Measurements from ENCODE around the gene FBXL17. TPM values are rescaled to one million over a fixed set of nuclear protein-coding genes. Genes with fewer than 3 reads are reported as not detected.

Gene FBXL17
- total RNA-seq, 2 donors from 2014 or later = 14.1 to 22.8 TPM

GRCh38 chr5:107840161-107840560 is 541.7 kb downstream of the FBXL17 start:
- DNase-seq = no peak

GRCh38 chr5:107835096-107835495 is 546.8 kb downstream of the FBXL17 start:
- Histone ChIP-seq H3K9ac (ENCODE audit: low read depth in 2 of 2, low read length in 2 of 2) (no peak overlapping the region), H3K9me3 (no peaks in the 10 kb centered on the region), H3K27ac (no peak overlapping the region), H3K4me1 (no peaks in the 10 kb centered on the region), H3K27me3 (no peaks in the 10 kb centered on the region), H3K4me3 (no peak overlapping the region), H3K36me3 (no peaks in the 10 kb centered on the region)
- no peak for DNase-seq
- no peak for TF ChIP-seq CTCF (IDR thresholded peaks at IDR 0.05)
- intact Hi-C loops (cut with DNase I) = no loop called here

More at GRCh38 chr5:107840161-107840560, 541.7 kb downstream of the FBXL17 start:
- Histone ChIP-seq H3K9me3 (no peaks in the 10 kb centered on the region), H3K4me3 (no peak overlapping the region), H3K4me1 (no peaks in the 10 kb centered on the region), H3K9ac (ENCODE audit: low read depth in 2 of 2, low read length in 2 of 2) (no peak overlapping the region), H3K27me3 (no peaks in the 10 kb centered on the region), H3K36me3 (no peaks in the 10 kb centered on the region), H3K27ac (no peak overlapping the region)
- no peak for TF ChIP-seq CTCF (IDR thresholded peaks at IDR 0.05)
- intact Hi-C loops (cut with DNase I) = no loop called here

- Histone ChIP-seq H3K4me3 (no peak overlapping the region), H3K27ac (no peak overlapping the region), H3K9ac (ENCODE audit: low read depth in 2 of 2, low read length in 2 of 2) (no peak overlapping the region), H3K9me3 (no peaks in the 10 kb centered on the region), H3K27me3 (no peaks in the 10 kb centered on the region), H3K36me3 (no peaks in the 10 kb centered on the region), H3K4me1 (no peaks in the 10 kb centered on the region)
- no peak for TF ChIP-seq CTCF (IDR thresholded peaks at IDR 0.05)
- DNase-seq = no peak
- intact Hi-C loops (cut with DNase I) = no loop called here
Observed at GRCh38 chr5:107832746-107833145, 549.2 kb downstream of the FBXL17 start.

- intact Hi-C loops (cut with DNase I) = no loop called here
- DNase-seq = no peak
- no peak overlapping the region for H3K9ac ChIP-seq (ENCODE audit: low read depth in 2 of 2, low read length in 2 of 2)
- H3K27ac ChIP-seq = no peak overlapping the region
- no peak for TF ChIP-seq CTCF (IDR thresholded peaks at IDR 0.05)
- no peaks in the 10 kb centered on the region for H3K4me1 ChIP-seq
- H3K36me3 ChIP-seq = no peaks in the 10 kb centered on the region
- H3K4me3 ChIP-seq = no peak overlapping the region
- H3K9me3 ChIP-seq = no peaks in the 10 kb centered on the region
- H3K27me3 ChIP-seq = no peaks in the 10 kb centered on the region
Observed at GRCh38 chr5:107831612-107832395, 550.1 kb downstream of the FBXL17 start.

GRCh38 chr5:107830750-107831149 is 551.1 kb downstream of the FBXL17 start:
- H3K27ac ChIP-seq = no peak overlapping the region
- H3K4me3 ChIP-seq = no peak overlapping the region
- no peak overlapping the region for H3K9ac ChIP-seq (ENCODE audit: low read depth in 2 of 2, low read length in 2 of 2)
- DNase-seq = no peak
- no peaks in the 10 kb centered on the region for H3K4me1 ChIP-seq
- H3K27me3 ChIP-seq = no peaks in the 10 kb centered on the region
- TF ChIP-seq CTCF (IDR thresholded peaks at IDR 0.05) = no peak
- no peaks in the 10 kb centered on the region for H3K36me3 ChIP-seq
- no peaks in the 10 kb centered on the region for H3K9me3 ChIP-seq
- intact Hi-C loops (cut with DNase I) = no loop called here
